ENCODE measurements around the gene SWAP70. TPM values are rescaled to one million over a fixed set of nuclear protein-coding genes. Genes with fewer than 3 reads are reported as not detected.

Gene SWAP70
- total and polyA plus RNA-seq, 2 of the 13 experiments (the other 11 are each of a cell fraction or from before 2014, with no cell fraction given), result 4.6 to 8.7 TPM

- no peak overlapping the region for H3K27ac ChIP-seq (ENCODE audit: extremely low read length, insufficient read depth, low read length)
- no peak overlapping the region for H3K4me3 ChIP-seq (replicated peaks in 1 of 3; ENCODE audit: insufficient read depth in 1 of 3, low read depth in 2 of 3, low read length in 3 of 3)
- WGBS (ENCODE audit: low lambda C conversion rate), result 96% methylated on average over 5 of the region's 5 CpGs
- DNase-seq (ENCODE audit: low spot score) (no peak), FAIRE-seq (no peak), ATAC-seq (no peak)
- H3K9ac ChIP-seq (ENCODE audit: insufficient read depth, low read depth, low read length), result no peak overlapping the region
- in situ Hi-C loops (cut with HindIII; ENCODE audit: extremely low pct_ligation_motif_present, low pct_unique_long_range_greater_than_20kb), result no loop called here
- ChIA-PET POLR2A (no interaction called here), CTCF (ENCODE audit: low intra/inter-chr PET ratio, low total read pairs) (no interaction called here)
- H3K36me3 ChIP-seq (replicated peaks in 1 of 2; ENCODE audit: control insufficient read depth in 1 of 2, insufficient read depth in 2 of 2, low read length in 2 of 2), result peaks cover 2 to 7% of the 10 kb centered on the region in 2 experiments; a peak in 1 of 5 replicates
- no peaks in the 10 kb centered on the region for H3K79me2 ChIP-seq (ENCODE audit: insufficient read depth, low read length)
- no peaks in the 10 kb centered on the region for H3K27me3 ChIP-seq (ENCODE audit: control insufficient read depth in 1 of 2, insufficient read depth in 2 of 2, low read length in 2 of 2)
- no peak overlapping the region for H3K4me2 ChIP-seq (ENCODE audit: low read depth, low read length)
- H3K4me1 ChIP-seq (ENCODE audit: insufficient read depth, low read length), result no peaks in the 10 kb centered on the region
- intact Hi-C loops (cut with micrococcal nuclease; ENCODE audit: unreplicated experiment), result no loop called here
- no peaks in the 10 kb centered on the region for H4K20me1 ChIP-seq (ENCODE audit: insufficient read depth, low read length)
- BruUV-seq (replicated peaks), result no TSS peak
- no peak overlapping the region for H2AFZ ChIP-seq (ENCODE audit: low read length)
- H3K9me3 ChIP-seq (ENCODE audit: low read length), result no peaks in the 10 kb centered on the region
- no peak for TF ChIP-seq ZFP62 (CRISPR knock-in tag; IDR thresholded peaks at IDR 0.05)
- no peak for TF ChIP-seq ZEB1 (IDR thresholded peaks at IDR 0.05; ENCODE audit: insufficient replicate concordance, low read depth)
- no peak for TF ChIP-seq CHD2 (IDR thresholded peaks at IDR 0.05; ENCODE audit: low read depth, low read length)
- TF ChIP-seq SMAD1 (CRISPR knock-in tag; IDR thresholded peaks at IDR 0.05; ENCODE audit: borderline replicate concordance, low read depth), result no peak
These were observed 133.0 kb downstream of the SWAP70 start for GRCh38 chr11:9796854-9797253.

GRCh38 chr11:9797300-9797699, 133.4 kb downstream of the SWAP70 start:
- intact Hi-C loops (cut with micrococcal nuclease; ENCODE audit: unreplicated experiment), result no loop called here
- Histone ChIP-seq H3K9ac (ENCODE audit: insufficient read depth, low read depth, low read length) (no peak overlapping the region), H3K4me1 (ENCODE audit: insufficient read depth, low read length) (0 out of 2 replicates have a peak, but pooled peaks cover 1% of the 10 kb centered on the region), H3K27ac (ENCODE audit: extremely low read length, insufficient read depth, low read length) (no peak overlapping the region), H3K79me2 (ENCODE audit: insufficient read depth, low read length) (no peaks in the 10 kb centered on the region), H3K4me2 (ENCODE audit: low read depth, low read length) (no peak overlapping the region), H2AFZ (ENCODE audit: low read length) (no peak overlapping the region), H3K9me3 (ENCODE audit: low read length) (no peaks in the 10 kb centered on the region), H3K36me3 (replicated peaks in 1 of 2; ENCODE audit: control insufficient read depth in 1 of 2, insufficient read depth in 2 of 2, low read length in 2 of 2) (peaks cover 2 to 7% of the 10 kb centered on the region in 2 experiments; a peak in 1 of 5 replicates), H3K27me3 (ENCODE audit: control insufficient read depth in 1 of 2, insufficient read depth in 2 of 2, low read length in 2 of 2) (no peaks in the 10 kb centered on the region), H4K20me1 (ENCODE audit: insufficient read depth, low read length) (no peaks in the 10 kb centered on the region), H3K4me3 (replicated peaks in 1 of 3; ENCODE audit: insufficient read depth in 1 of 3, low read depth in 2 of 3, low read length in 3 of 3) (no peak overlapping the region)
- POLR2A ChIA-PET, result no interaction called here
- in situ Hi-C loops (cut with HindIII; ENCODE audit: extremely low pct_ligation_motif_present, low pct_unique_long_range_greater_than_20kb), result no loop called here
- 97% methylated on average over 4 of the region's 4 CpGs for WGBS (ENCODE audit: low lambda C conversion rate)
- FAIRE-seq, result no peak
- ATAC-seq, result no peak
- no peak for DNase-seq (ENCODE audit: low spot score)
- no TSS peak for BruUV-seq (replicated peaks)
- CTCF ChIA-PET (ENCODE audit: low intra/inter-chr PET ratio, low total read pairs), result no interaction called here
- no peak for TF ChIP-seq TBX2 (CRISPR knock-in tag; IDR thresholded peaks at IDR 0.05; ENCODE audit: borderline replicate concordance)
- TF ChIP-seq RFXAP (CRISPR knock-in tag; IDR thresholded peaks at IDR 0.05; ENCODE audit: borderline replicate concordance), result no peak
- no peak for TF ChIP-seq HNF1B (CRISPR knock-in tag; IDR thresholded peaks at IDR 0.05)
- TF ChIP-seq ZNF782 (CRISPR knock-in tag; IDR thresholded peaks at IDR 0.05; ENCODE audit: borderline replicate concordance), result no peak
- TF ChIP-seq ELF4 (CRISPR knock-in tag; IDR thresholded peaks at IDR 0.05; ENCODE audit: borderline replicate concordance), result no peak
- no peak for TF ChIP-seq ATRX (CRISPR knock-in tag; IDR thresholded peaks at IDR 0.05; ENCODE audit: borderline replicate concordance)
- TF ChIP-seq ZNF619 (CRISPR knock-in tag; IDR thresholded peaks at IDR 0.05), result no peak
- no peak for TF ChIP-seq KLF16 (CRISPR knock-in tag; IDR thresholded peaks at IDR 0.05)
- TF ChIP-seq ETV6 (CRISPR knock-in tag; conservative IDR thresholded peaks at IDR 0.05), result no peak
- no peak for TF ChIP-seq ZSCAN29 (CRISPR knock-in tag; conservative IDR thresholded peaks at IDR 0.05)
- no peak for TF ChIP-seq MTERF4 (CRISPR knock-in tag; IDR thresholded peaks at IDR 0.05)
- no peak for TF ChIP-seq HES4 (CRISPR knock-in tag; IDR thresholded peaks at IDR 0.05; ENCODE audit: borderline replicate concordance)
- TF ChIP-seq ZNF3 (CRISPR knock-in tag; IDR thresholded peaks at IDR 0.05), result no peak
- TF ChIP-seq PLRG1 (conservative IDR thresholded peaks at IDR 0.05), result no peak
- TF ChIP-seq ZBTB21 (CRISPR knock-in tag; IDR thresholded peaks at IDR 0.05), result no peak
- TF ChIP-seq GATAD1 (CRISPR knock-in tag; IDR thresholded peaks at IDR 0.05), result no peak
